Neural cell (in vitro differentiated cells): Measurements from ENCODE around the gene IL17B. TPM values are rescaled to one million over a fixed set of nuclear protein-coding genes. Genes with fewer than 3 reads are reported as not detected.

Experiments
- H2AFZ ChIP-seq: fragments of 200-600, 300-800 bp; sonication (generic), shearing (Covaris generic); 2 replicates; pipeline ENCODE4 v1.6.0; 2014; ENCODE audit warnings: low read depth, mild to moderate bottlenecking, antibody characterized with exemption, low read length, moderate library complexity
- H3F3A ChIP-seq: fragments of 200-600 bp; shearing (Covaris generic); 2 replicates; pipeline ENCODE4 v1.6.1; 2016; ENCODE audit warnings: mild to moderate bottlenecking, moderate library complexity, mixed read lengths, antibody characterized with exemption, low read length; ENCODE audit not compliant: insufficient read depth, poor library complexity, severe bottlenecking
- H3K27ac ChIP-seq: fragments of 200-600, 300-800 bp; sonication (generic), shearing (Covaris generic); 2 replicates; pipeline ENCODE4 v1.5.1; 2014; ENCODE audit warnings: mild to moderate bottlenecking, low read length, moderate library complexity
- H3K27me3 ChIP-seq: fragments of 300-800, 200-600 bp; sonication (generic), shearing (Covaris generic); 2 replicates; pipeline ENCODE4 v1.6.0; 2014; ENCODE audit warnings: mild to moderate bottlenecking, low read depth, low read length, moderate library complexity; ENCODE audit not compliant: insufficient read depth
- H3K36me3 ChIP-seq: fragments of 300-800, 200-600 bp; sonication (generic), shearing (Covaris generic); 2 replicates; pipeline ENCODE4 v1.5.1; 2014; ENCODE audit warnings: mild to moderate bottlenecking, antibody characterized with exemption, low read length, moderate library complexity; ENCODE audit not compliant: insufficient read depth
- H3K4me2 ChIP-seq: fragments of 300-800, 200-600 bp; sonication (generic), shearing (Covaris generic); 2 replicates; pipeline ENCODE4 v1.6.0; 2014; ENCODE audit warnings: mild to moderate bottlenecking, low read length
- H3K4me3 ChIP-seq: fragments of 300-800, 200-600 bp; sonication (generic), shearing (Covaris generic); 2 replicates; pipeline ENCODE4 v1.5.1; 2014; ENCODE audit warnings: mild to moderate bottlenecking, low read length, moderate library complexity
- H3K79me2 ChIP-seq: fragments of 200-600 bp; shearing (Covaris generic); replicated peaks from 2 replicates; pipeline ENCODE4 v1.6.0; 2014; ENCODE audit warnings: mild to moderate bottlenecking, low read length, moderate library complexity; ENCODE audit not compliant: insufficient read depth
- H3K9ac ChIP-seq: fragments of 300-800, 200-600 bp; sonication (generic), shearing (Covaris generic); 2 replicates; pipeline ENCODE4 v1.6.1; 2016; ENCODE audit warnings: mild to moderate bottlenecking, low read length, mixed read lengths
- H3K9me2 ChIP-seq: fragments of 200-600 bp; shearing (Covaris generic); 2 replicates; pipeline ENCODE4 v1.6.1; 2016; ENCODE audit warnings: mild to moderate bottlenecking, low read length, mixed read lengths; ENCODE audit not compliant: insufficient read depth
- H3K9me3 ChIP-seq: fragments of 200-600, 300-800 bp; sonication (generic), shearing (Covaris generic); 2 replicates; pipeline ENCODE4 v1.6.1; 2016; ENCODE audit warnings: mild to moderate bottlenecking, mixed run types, low read length, moderate library complexity, mixed read lengths
- H4K20me1 ChIP-seq: fragments of 200-600 bp; shearing (Covaris generic); 2 replicates; pipeline ENCODE4 v1.6.1; 2016; ENCODE audit warnings: mild to moderate bottlenecking, mixed run types; ENCODE audit not compliant: insufficient read depth
- CTCF ChIP-seq: fragments of 450-650 bp; IDR thresholded peaks from 2 replicates; pipeline ENCODE4 v1.5.1; 2014; ENCODE audit warnings: antibody characterized with exemption, mild to moderate bottlenecking, moderate library complexity; ENCODE audit not compliant: poor library complexity, severe bottlenecking
- EP300 ChIP-seq: fragments of 450-650 bp; conservative IDR thresholded peaks from 2 replicates; pipeline ENCODE4 v1.6.1; 2014; ENCODE audit warnings: antibody characterized with exemption, mild to moderate bottlenecking, moderate library complexity; ENCODE audit not compliant: poor library complexity, severe bottlenecking
- EZH2 ChIP-seq: fragments of 200-600, 300-800 bp; shearing (Covaris generic), sonication (generic); IDR thresholded peaks from 2 replicates; pipeline ENCODE4 v1.6.1; 2014; ENCODE audit warnings: antibody characterized with exemption, low read length, borderline replicate concordance, mild to moderate bottlenecking; ENCODE audit not compliant: insufficient read depth, poor library complexity, severe bottlenecking
- MXI1 ChIP-seq: fragments of 450-650 bp; conservative IDR thresholded peaks from 2 replicates; pipeline ENCODE4 v1.6.1; 2014; ENCODE audit warnings: antibody characterized with exemption, mild to moderate bottlenecking; ENCODE audit not compliant: poor library complexity, severe bottlenecking
- POLR2AphosphoS5 ChIP-seq: IDR thresholded peaks from 2 replicates; pipeline ENCODE4 v1.6.1; 2012
- RAD21 ChIP-seq: fragments of 450-650 bp; conservative IDR thresholded peaks from 2 replicates; pipeline ENCODE4 v1.6.1; 2014; ENCODE audit warnings: antibody characterized with exemption, mild to moderate bottlenecking, moderate library complexity
- REST ChIP-seq: IDR thresholded peaks from 2 replicates; pipeline ENCODE4 v1.6.1; 2012; ENCODE audit warnings: borderline replicate concordance
- SMC3 ChIP-seq: fragments of 450-650 bp; conservative IDR thresholded peaks from 2 replicates; pipeline ENCODE4 v1.6.1; 2014; ENCODE audit warnings: antibody characterized with exemption, mild to moderate bottlenecking, moderate library complexity; ENCODE audit not compliant: poor library complexity
- TAF1 ChIP-seq: IDR thresholded peaks from 2 replicates; pipeline ENCODE4 v1.6.1; 2012; ENCODE audit warnings: low read depth
- polyA plus RNA-seq: library from polyadenylated mRNA; depleted of rRNA; stranded (reverse); fragments of >200 nt; gene quantifications from 2 replicates; pipeline ENCODE4 v1.2.3, GENCODE V29; 2014

The IL17B gene
- polyA plus RNA-seq, 1 donor from 2014 or later: not detected

- H3K36me3 ChIP-seq: no peaks in the 10 kb centered on the region
Observed at GRCh38 chr5:149353911-149354310, 25.2 kb downstream of the IL17B start.

DNA sequence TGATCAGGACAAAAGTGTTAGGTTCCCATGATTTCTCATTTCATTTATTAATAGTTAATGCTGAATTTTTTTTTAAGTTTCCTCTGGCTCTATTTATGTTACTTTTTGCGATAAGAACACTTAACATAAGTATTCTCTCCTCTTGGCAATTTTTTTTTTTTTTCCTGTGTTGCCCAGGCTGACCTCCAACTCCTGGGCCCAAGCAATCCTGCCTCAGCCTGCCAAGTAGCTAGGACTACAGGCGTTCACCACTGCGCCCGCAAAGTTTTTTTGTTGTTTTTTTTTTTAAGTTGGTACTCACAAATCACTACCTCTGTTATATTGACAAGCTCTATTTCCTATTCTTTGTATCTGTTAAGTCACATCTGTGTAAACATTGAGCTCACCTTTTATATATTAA is 26.9 kb downstream of the IL17B start:
- H3K9me2 ChIP-seq: no peaks in the 10 kb centered on the region
- no peaks in the 10 kb centered on the region for H3K27me3 ChIP-seq
- H4K20me1 ChIP-seq: no peaks in the 10 kb centered on the region
- H3K4me3 ChIP-seq: no peak overlapping the region
- no peak overlapping the region for H3K4me2 ChIP-seq
- H3K27ac ChIP-seq: no peak overlapping the region
- H2AFZ ChIP-seq: no peak overlapping the region
- no peaks in the 10 kb centered on the region for H3F3A ChIP-seq
- no peak overlapping the region for H3K9ac ChIP-seq
- H3K9me3 ChIP-seq: no peaks in the 10 kb centered on the region
- H3K36me3 ChIP-seq: no peaks in the 10 kb centered on the region
- H3K79me2 ChIP-seq: no peaks in the 10 kb centered on the region
- TF ChIP-seq EP300 (no peak), SMC3 (no peak), CTCF (no peak), RAD21 (no peak), TAF1 (no peak), EZH2 (no peak), MXI1 (no peak), POLR2AphosphoS5 (no peak)

More at GRCh38 chr5:149353911-149354310, 25.2 kb downstream of the IL17B start:
- Histone ChIP-seq H3K4me3 (no peak overlapping the region), H3K79me2 (no peaks in the 10 kb centered on the region), H2AFZ (no peak overlapping the region), H3K4me2 (no peak overlapping the region), H3K9ac (no peak overlapping the region), H3K27me3 (no peaks in the 10 kb centered on the region), H3K9me3 (no peaks in the 10 kb centered on the region), H3F3A (no peaks in the 10 kb centered on the region), H3K9me2 (no peaks in the 10 kb centered on the region), H3K27ac (no peak overlapping the region), H4K20me1 (no peaks in the 10 kb centered on the region)
- no peak for TF ChIP-seq EZH2
- no peak for TF ChIP-seq CTCF
- TF ChIP-seq SMC3: no peak
- no peak for TF ChIP-seq POLR2AphosphoS5
- TF ChIP-seq REST: no peak
